HEK293T (cell line): Measurements from ENCODE around the gene DCP2.

ENCODE experiments used
- FOXM1 ChIP-seq: fragments of 450-650 bp; IDR thresholded peaks from 2 replicates; pipeline ENCODE4 v1.6.1; 2017; ENCODE audit warnings: mild to moderate bottlenecking, borderline replicate concordance
- ZNF384 ChIP-seq: fragments of 450-650 bp; IDR thresholded peaks from 2 replicates; pipeline ENCODE4 v1.6.1; 2016

DNA sequence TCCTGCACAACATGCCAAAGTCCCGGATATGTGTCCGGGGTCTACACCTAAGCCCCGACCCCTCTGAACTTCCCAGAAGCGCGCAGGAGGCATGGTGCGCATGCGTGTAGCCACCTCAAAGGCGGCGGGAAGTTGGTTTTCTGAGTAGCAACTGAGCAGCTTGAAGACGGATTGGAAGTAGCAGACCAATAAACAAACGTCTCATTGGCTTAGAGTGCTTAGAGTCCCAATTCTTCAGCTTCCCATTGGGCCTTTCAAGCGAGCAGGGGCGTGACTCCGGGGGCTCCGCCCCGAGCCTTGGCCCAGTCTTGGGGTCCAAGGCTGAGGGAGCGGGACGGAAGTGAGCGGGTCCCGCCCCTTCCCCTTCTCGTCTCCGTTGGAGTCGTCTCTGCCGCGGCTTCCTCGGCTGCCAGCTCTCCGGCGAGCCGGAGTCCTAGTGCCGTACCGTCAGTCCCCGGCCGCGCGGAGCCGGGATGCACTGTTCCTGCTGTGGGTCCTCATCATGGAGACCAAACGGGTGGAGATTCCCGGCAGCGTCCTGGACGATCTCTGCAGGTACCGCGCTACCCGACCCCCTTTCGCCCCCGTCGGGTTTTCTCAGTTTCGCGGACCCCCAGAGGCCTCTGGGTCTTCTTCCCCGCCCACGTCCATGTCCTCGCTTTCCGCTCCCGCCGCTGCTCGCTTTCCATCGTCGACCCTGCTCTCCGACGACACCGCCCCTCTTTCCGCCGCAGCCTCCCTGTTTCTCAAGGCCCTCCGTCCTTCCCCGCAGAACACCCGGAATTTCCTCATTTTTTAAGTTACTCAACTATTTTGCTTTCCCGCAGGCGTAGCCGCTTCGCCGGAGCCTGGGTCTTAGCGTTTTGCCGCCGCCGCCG lies at the start of gene DCP2:
- no peak for TF ChIP-seq FOXM1
- no peak for TF ChIP-seq ZNF384
